Mesenchymal stem cell (in vitro differentiated cells and primary cell): ENCODE data around the gene NDUFB2.

Source experiments
- DNase-seq: peaks from one replicate; pipeline ENCODE4 v3.0.0-alpha.2; 2013
- H2AFZ ChIP-seq: one replicate; pipeline ENCODE4 v1.6.1; 2013; ENCODE audit warnings: low read depth, mild to moderate bottlenecking, control low read depth, inconsistent platforms, low read length, moderate library complexity
- H2AK5ac ChIP-seq: 2 replicates; pipeline ENCODE4 v1.6.1; 2013; ENCODE audit warnings: low read length, moderate library complexity, mild to moderate bottlenecking, inconsistent platforms; ENCODE audit not compliant: severe bottlenecking
- H2BK120ac ChIP-seq: one replicate; pipeline ENCODE4 v1.6.1; 2013; ENCODE audit warnings: low read depth, mild to moderate bottlenecking, inconsistent platforms, low read length, moderate library complexity
- H2BK12ac ChIP-seq, 2 experiments: one replicate each; pipeline ENCODE4 v1.6.1; 2013; ENCODE audit warnings: inconsistent platforms in 2 of 2, low read length in 2 of 2, mild to moderate bottlenecking in 2 of 2, moderate library complexity in 2 of 2, control low read depth in 1 of 2
- H2BK15ac ChIP-seq: one replicate; pipeline ENCODE4 v1.6.1; 2013; ENCODE audit warnings: mild to moderate bottlenecking, low read depth, inconsistent platforms; ENCODE audit not compliant: poor library complexity, severe bottlenecking
- H2BK5ac ChIP-seq: 2 replicates; pipeline ENCODE4 v1.6.1; 2013; ENCODE audit warnings: low read depth, mild to moderate bottlenecking, low read length, control low read depth, inconsistent platforms; ENCODE audit not compliant: poor library complexity, severe bottlenecking
- H3K14ac ChIP-seq, 2 experiments: one replicate each; pipeline ENCODE4 v1.6.1; 2013; ENCODE audit warnings: inconsistent platforms in 2 of 2, low read length in 2 of 2, control low read depth in 1 of 2, mild to moderate bottlenecking in 1 of 2, moderate library complexity in 1 of 2
- H3K18ac ChIP-seq, 2 experiments: one replicate each; pipeline ENCODE4 v1.6.1; 2013; ENCODE audit warnings: inconsistent platforms in 2 of 2, low read length in 2 of 2, control low read depth in 1 of 2, low read depth in 1 of 2, mild to moderate bottlenecking in 1 of 2
- H3K23ac ChIP-seq, 2 experiments: one replicate each; pipeline ENCODE4 v1.6.1; 2013; ENCODE audit warnings: inconsistent platforms in 2 of 2, low read length in 2 of 2, mild to moderate bottlenecking in 2 of 2, moderate library complexity in 2 of 2, control low read depth in 1 of 2
- H3K27ac ChIP-seq: 2 replicates; pipeline ENCODE4 v1.5.1; 2013; ENCODE audit warnings: mild to moderate bottlenecking, moderate library complexity, low read length, control low read depth, inconsistent platforms; ENCODE audit not compliant: poor library complexity, severe bottlenecking
- H3K27me3 ChIP-seq, 2 experiments: 2 replicates each; pipeline versions ENCODE4 v1.6.1 to v1.7.0; 2013; ENCODE audit warnings: low read length in 2 of 2, mild to moderate bottlenecking in 2 of 2, moderate library complexity in 2 of 2, control low read depth in 1 of 2, inconsistent platforms in 1 of 2; ENCODE audit not compliant: control insufficient read depth in 1 of 2, insufficient read depth in 1 of 2
- H3K36me3 ChIP-seq, 2 experiments: 2 replicates each; pipeline versions ENCODE4 v1.6.1 to v1.7.0; 2013; ENCODE audit warnings: low read length in 2 of 2, control low read depth in 1 of 2, inconsistent platforms in 1 of 2, low read depth in 1 of 2, mild to moderate bottlenecking in 1 of 2; ENCODE audit not compliant: insufficient read depth in 2 of 2, control insufficient read depth in 1 of 2
- H3K4ac ChIP-seq, 2 experiments: one replicate each; pipeline ENCODE4 v1.6.1; 2013; ENCODE audit warnings: inconsistent platforms in 2 of 2, low read length in 2 of 2, mild to moderate bottlenecking in 2 of 2, moderate library complexity in 2 of 2, control low read depth in 1 of 2, low read depth in 1 of 2
- H3K4me1 ChIP-seq: 2 replicates; pipeline ENCODE4 v1.6.1; 2013; ENCODE audit warnings: low read depth, low read length, control low read depth; ENCODE audit not compliant: control insufficient read depth, insufficient read depth
- H3K4me2 ChIP-seq: 2 replicates; pipeline ENCODE4 v1.6.1; 2013; ENCODE audit warnings: low read length, mild to moderate bottlenecking, inconsistent platforms; ENCODE audit not compliant: poor library complexity, severe bottlenecking
- H3K4me3 ChIP-seq, 2 experiments: 2 replicates each; pipeline versions ENCODE4 v1.5.1 to v1.7.0; 2013; ENCODE audit warnings: low read length in 2 of 2, mild to moderate bottlenecking in 2 of 2, control low read depth in 1 of 2, low read depth in 1 of 2; ENCODE audit not compliant: insufficient read depth in 1 of 2
- H3K79me1 ChIP-seq: replicated peaks from 2 replicates; pipeline ENCODE4 v1.6.1; 2013; ENCODE audit warnings: mild to moderate bottlenecking, control low read depth, low read length, inconsistent platforms; ENCODE audit not compliant: poor library complexity, severe bottlenecking
- H3K9ac ChIP-seq: 2 replicates; pipeline ENCODE4 v1.7.0; 2013; ENCODE audit warnings: mild to moderate bottlenecking, low read length, moderate library complexity
- H3K9me3 ChIP-seq: 2 replicates; pipeline ENCODE4 v1.7.0; 2013; ENCODE audit warnings: mild to moderate bottlenecking, low read length; ENCODE audit not compliant: control insufficient read depth
- H4K8ac ChIP-seq: one replicate; pipeline ENCODE4 v1.6.1; 2013; ENCODE audit warnings: inconsistent platforms, mild to moderate bottlenecking, low read length, moderate library complexity
- H4K91ac ChIP-seq: one replicate; pipeline ENCODE4 v1.6.1; 2013; ENCODE audit warnings: mild to moderate bottlenecking, low read length, inconsistent platforms
- whole genome bisulfite sequencing: methylation state at CpG from one replicate; pipeline ENCODE4 v1.1.7; 2013; ENCODE audit warnings: mixed read lengths; 5-methylcytosine and 5-hydroxymethylcytosine counted together

Gene NDUFB2

GRCh38 chr7:140714331-140715040 is 18.0 kb downstream of the NDUFB2 start:
- no peak overlapping the region for H2BK5ac ChIP-seq
- no peak overlapping the region for H3K4me3 ChIP-seq
- no peak overlapping the region for H3K27ac ChIP-seq
- H3K4me2 ChIP-seq = no peak overlapping the region
- H3K27me3 ChIP-seq = no peaks in the 10 kb centered on the region
- H3K9me3 ChIP-seq = no peaks in the 10 kb centered on the region
- H2BK12ac ChIP-seq = no peak overlapping the region
- H3K23ac ChIP-seq = no peak overlapping the region
- H3K4me1 ChIP-seq = peaks cover 2% of the 10 kb centered on the region
- no peak overlapping the region for H2BK120ac ChIP-seq
- H2BK15ac ChIP-seq = no peak overlapping the region
- H3K18ac ChIP-seq = no peak overlapping the region
- H4K91ac ChIP-seq = no peak overlapping the region
- no peak overlapping the region for H3K9ac ChIP-seq
- 95% methylated on average over 10 of the region's 10 CpGs for WGBS
- no peak overlapping the region for H3K4ac ChIP-seq
- H2AFZ ChIP-seq = no peak overlapping the region
- no peak overlapping the region for H3K14ac ChIP-seq
- H4K8ac ChIP-seq = no peak overlapping the region
- no peak for DNase-seq
- peaks cover 3% of the 10 kb centered on the region for H3K79me1 ChIP-seq
- peaks cover 8 to 11% of the 10 kb centered on the region in 2 experiments for H3K36me3 ChIP-seq
- H2AK5ac ChIP-seq = no peak overlapping the region

DNA sequence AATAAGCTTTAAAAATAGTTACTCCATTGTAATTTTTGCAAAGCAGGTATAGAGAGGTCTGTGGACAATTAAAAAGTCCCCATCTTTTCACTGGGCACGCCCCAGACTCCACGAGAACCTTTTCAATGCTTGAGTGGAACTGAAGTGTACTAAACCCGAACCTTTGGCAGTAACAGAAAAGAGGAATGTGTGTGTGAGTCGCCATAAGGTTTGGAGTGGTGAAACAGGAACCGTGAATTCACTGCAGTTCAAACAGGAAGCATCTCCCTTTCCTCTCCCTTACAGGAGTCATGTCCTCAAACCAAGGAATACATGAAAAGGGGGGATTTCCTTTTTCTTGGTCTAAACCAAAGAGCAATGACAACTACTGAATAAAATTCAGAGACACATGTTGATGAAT is 23.2 kb downstream of the NDUFB2 start:
- no peak overlapping the region for H3K4me3 ChIP-seq
- H2BK15ac ChIP-seq = no peak overlapping the region
- H3K4ac ChIP-seq = no peak overlapping the region
- no peak overlapping the region for H2BK120ac ChIP-seq
- 82% methylated on average over 3 of the region's 5 CpGs for WGBS
- H3K18ac ChIP-seq = no peak overlapping the region
- no peak overlapping the region for H4K8ac ChIP-seq
- no peak overlapping the region for H2BK12ac ChIP-seq
- no peak overlapping the region for H3K23ac ChIP-seq
- no peak overlapping the region for H2BK5ac ChIP-seq
- no peak overlapping the region for H4K91ac ChIP-seq
- peaks cover 10% of the 10 kb centered on the region for H3K79me1 ChIP-seq
- no peaks in the 10 kb centered on the region for H3K27me3 ChIP-seq
- no peak overlapping the region for H3K9ac ChIP-seq
- no peak overlapping the region for H3K27ac ChIP-seq
- no peak overlapping the region for H3K14ac ChIP-seq
- no peak overlapping the region for H3K4me2 ChIP-seq
- H2AK5ac ChIP-seq = no peak overlapping the region
- no peak overlapping the region for H2AFZ ChIP-seq
- peaks cover 5% of the 10 kb centered on the region for H3K4me1 ChIP-seq
- DNase-seq = no peak
- no peaks in the 10 kb centered on the region for H3K9me3 ChIP-seq
- peaks cover 4 to 18% of the 10 kb centered on the region in 2 experiments for H3K36me3 ChIP-seq

DNA sequence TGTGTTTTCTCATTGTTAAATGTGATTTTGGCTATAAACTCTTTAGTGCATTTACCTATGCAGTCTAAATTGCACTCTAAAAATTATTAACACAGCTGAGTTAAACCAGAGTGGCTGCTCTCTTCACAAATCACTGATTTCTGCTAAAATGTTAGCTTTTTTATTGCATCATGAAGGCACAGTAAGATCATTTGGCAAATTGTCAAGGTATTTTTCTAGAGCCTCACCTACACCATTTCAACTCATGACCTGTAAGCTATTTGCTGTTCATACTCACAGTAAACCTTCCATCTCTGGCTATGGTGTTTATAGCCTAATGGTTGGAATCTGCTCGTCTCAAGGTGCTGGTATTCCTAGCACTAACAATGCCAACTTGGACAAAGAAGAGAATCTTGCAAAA is 25.7 kb downstream of the NDUFB2 start:
- Histone ChIP-seq H2BK5ac (no peak overlapping the region), H4K8ac (no peak overlapping the region), H3K9ac (no peak overlapping the region), H3K27ac (no peak overlapping the region), H2BK12ac (no peak overlapping the region), H3K36me3 (peaks cover 0 to 23% of the 10 kb centered on the region in 2 experiments), H3K4me3 (no peak overlapping the region), H3K4ac (no peak overlapping the region), H3K23ac (no peak overlapping the region), H3K4me1 (peaks cover 3% of the 10 kb centered on the region), H4K91ac (no peak overlapping the region), H3K4me2 (no peak overlapping the region), H2AFZ (no peak overlapping the region), H3K27me3 (no peaks in the 10 kb centered on the region), H2BK15ac (no peak overlapping the region), H3K9me3 (no peaks in the 10 kb centered on the region), H3K18ac (no peak overlapping the region), H3K14ac (no peak overlapping the region), H3K79me1 (peaks cover 9% of the 10 kb centered on the region), H2AK5ac (no peak overlapping the region), H2BK120ac (no peak overlapping the region)
- WGBS = 100% methylated on average over 1 of the region's 1 CpG
- no peak for DNase-seq

DNA sequence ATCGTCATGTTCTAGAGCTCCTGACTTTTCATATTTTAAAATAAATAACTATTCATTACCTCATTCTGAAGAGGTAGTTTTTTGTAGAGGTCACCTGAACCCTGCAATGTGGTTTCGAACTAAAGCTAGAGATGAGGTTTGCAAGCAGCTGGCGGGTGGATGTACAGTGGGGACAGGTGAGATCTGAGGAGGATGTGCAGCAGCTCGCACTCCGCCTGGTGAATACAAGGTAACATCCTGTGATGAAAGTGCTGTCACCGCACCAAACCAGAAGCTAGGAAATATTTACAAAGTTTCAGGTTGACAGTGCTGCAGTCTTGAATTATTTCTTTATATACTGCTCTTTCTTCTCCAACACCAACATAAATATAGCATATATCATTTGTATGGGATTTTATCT is 26.5 kb downstream of the NDUFB2 start:
- no peak overlapping the region for H3K27ac ChIP-seq

More for the DNA sequence above, 26.5 kb downstream of the NDUFB2 start:
- 100% methylated on average over 4 of the region's 6 CpGs for WGBS
- no peak overlapping the region for H3K9ac ChIP-seq
- no peaks in the 10 kb centered on the region for H3K27me3 ChIP-seq
- H3K14ac ChIP-seq = no peak overlapping the region
- H2BK12ac ChIP-seq = no peak overlapping the region
- H4K91ac ChIP-seq = no peak overlapping the region
- DNase-seq = no peak
- H2AFZ ChIP-seq = no peak overlapping the region
- H3K4me2 ChIP-seq = no peak overlapping the region
- no peak overlapping the region for H2BK120ac ChIP-seq
- H3K18ac ChIP-seq = no peak overlapping the region
- no peak overlapping the region for H3K4me3 ChIP-seq
- H3K4me1 ChIP-seq = peaks cover 3% of the 10 kb centered on the region
- peak overlapping the region; percentile 75 for H2AK5ac ChIP-seq
- H3K4ac ChIP-seq = no peak overlapping the region
- H2BK15ac ChIP-seq = no peak overlapping the region
- H3K23ac ChIP-seq = no peak overlapping the region
- H2BK5ac ChIP-seq = no peak overlapping the region
- H4K8ac ChIP-seq = no peak overlapping the region
- H3K36me3 ChIP-seq = peaks cover 0 to 23% of the 10 kb centered on the region in 2 experiments
- H3K79me1 ChIP-seq = peaks cover 9% of the 10 kb centered on the region
- H3K9me3 ChIP-seq = no peaks in the 10 kb centered on the region
